GM23338 (cell line): ENCODE results near the gene ADRB2. TPM values are rescaled to one million over a fixed set of nuclear protein-coding genes. Genes with fewer than 3 reads are reported as not detected.
A peak's percentile ranks its signal among the peaks of the same experiment; 100 is the strongest.

Source experiments
- ATAC-seq: fragments of 200-7000 bp; cut with Tn5 transposase; 3 replicates; pipeline ENCODE4 v1.9.1; 2020
- DNase-seq: peaks from one replicate; pipeline ENCODE4 v3.0.0-alpha.2; 2015; ENCODE audit warnings: low spot score
- H2AFZ ChIP-seq: fragments of 200-600 bp; sonication (generic); 2 replicates; pipeline ENCODE4 v1.8.0; 2016; ENCODE audit warnings: antibody characterized with exemption, mild to moderate bottlenecking, moderate library complexity
- H3F3A ChIP-seq: fragments of 200-600 bp; sonication (generic); replicated peaks from 2 replicates; pipeline ENCODE4 v1.8.0; 2017; ENCODE audit warnings: antibody characterized with exemption, mixed run types, low read depth
- H3K27ac ChIP-seq: fragments of 200-600 bp; sonication (generic); 2 replicates; pipeline ENCODE4 v1.6.1; 2016; ENCODE audit warnings: low read depth
- H3K27me3 ChIP-seq: fragments of 200-600 bp; sonication (generic); 2 replicates; pipeline ENCODE4 v1.8.0; 2016; ENCODE audit warnings: mild to moderate bottlenecking, mixed run types, moderate library complexity; ENCODE audit not compliant: insufficient read depth
- H3K36me3 ChIP-seq: fragments of 200-600 bp; sonication (generic); 2 replicates; pipeline ENCODE4 v1.8.0; 2016; ENCODE audit warnings: mild to moderate bottlenecking; ENCODE audit not compliant: insufficient read depth
- H3K4me1 ChIP-seq: fragments of 200-600 bp; sonication (generic); 2 replicates; pipeline ENCODE4 v1.8.0; 2016; ENCODE audit warnings: mild to moderate bottlenecking, moderate library complexity; ENCODE audit not compliant: insufficient read depth
- H3K4me2 ChIP-seq: fragments of 200-600 bp; sonication (generic); 2 replicates; pipeline ENCODE4 v1.7.1; 2017; ENCODE audit warnings: mixed run types
- H3K4me3 ChIP-seq: fragments of 200-600 bp; sonication (generic); 2 replicates; pipeline ENCODE4 v1.6.1; 2016; ENCODE audit warnings: mixed run types
- H3K79me2 ChIP-seq: fragments of 200-600 bp; sonication (generic); replicated peaks from 2 replicates; pipeline ENCODE4 v1.8.0; 2017; ENCODE audit warnings: mild to moderate bottlenecking; ENCODE audit not compliant: insufficient read depth
- H3K9me2 ChIP-seq: fragments of 200-600 bp; sonication (generic); 2 replicates; pipeline ENCODE4 v1.8.0; 2017; ENCODE audit not compliant: insufficient read depth
- H4K20me1 ChIP-seq: fragments of 200-600 bp; sonication (generic); replicated peaks from 2 replicates; pipeline ENCODE4 v1.8.0; 2017; ENCODE audit warnings: mild to moderate bottlenecking; ENCODE audit not compliant: insufficient read depth
- H3K27ac Mint-ChIP-seq: 2 replicates; pipeline ENCODE4 v1.8.0; 2020; ENCODE audit warnings: inconsistent platforms, mild to moderate bottlenecking, moderate library complexity, mixed read lengths
- H3K27me3 Mint-ChIP-seq: 3 replicates; pipeline ENCODE4 v1.8.0; 2022; ENCODE audit warnings: low read depth, mild to moderate bottlenecking, moderate library complexity, mixed read lengths, inconsistent platforms; ENCODE audit not compliant: insufficient read depth, poor library complexity
- H3K36me3 Mint-ChIP-seq: 3 replicates; pipeline ENCODE4 v1.8.0; 2021; ENCODE audit warnings: low read depth, mild to moderate bottlenecking, inconsistent platforms, moderate library complexity, mixed read lengths
- H3K4me1 Mint-ChIP-seq: 3 replicates; pipeline ENCODE4 v1.8.0; 2020; ENCODE audit warnings: mild to moderate bottlenecking, inconsistent platforms, mixed read lengths
- H3K4me3 Mint-ChIP-seq: 3 replicates; pipeline ENCODE4 v1.8.0; 2021; ENCODE audit warnings: moderate library complexity, mild to moderate bottlenecking, inconsistent platforms, mixed read lengths
- H3K9me3 Mint-ChIP-seq: 3 replicates; pipeline ENCODE4 v1.8.0; 2020; ENCODE audit warnings: moderate library complexity, mild to moderate bottlenecking, inconsistent platforms, mixed read lengths
- ETS1 ChIP-seq: IDR thresholded peaks from 2 replicates; pipeline ENCODE4 v1.6.1; 2016; ENCODE audit warnings: antibody characterized with exemption
- EZH2 ChIP-seq: fragments of 200-600 bp; sonication (generic); IDR thresholded peaks from one replicate; pipeline ENCODE4 v1.8.0; 2017; ENCODE audit warnings: antibody characterized with exemption, mild to moderate bottlenecking, low read depth; ENCODE audit not compliant: unreplicated experiment
- JUNB ChIP-seq: IDR thresholded peaks from one replicate; pipeline ENCODE4 v1.6.1; 2016; ENCODE audit warnings: antibody characterized with exemption; ENCODE audit not compliant: unreplicated experiment
- NANOG ChIP-seq: IDR thresholded peaks from 2 replicates; pipeline ENCODE4 v1.6.1; 2016; ENCODE audit warnings: antibody characterized with exemption, borderline replicate concordance
- REST ChIP-seq: IDR thresholded peaks from one replicate; pipeline ENCODE4 v1.6.1; 2018; ENCODE audit warnings: antibody characterized with exemption; ENCODE audit not compliant: unreplicated experiment
- STAT1 ChIP-seq: IDR thresholded peaks from one replicate; pipeline ENCODE4 v1.6.1; 2016; ENCODE audit warnings: antibody characterized with exemption; ENCODE audit not compliant: unreplicated experiment
- ZNF114 ChIP-seq: fragments of 250-450 bp; sonication (Bioruptor Pico); IDR thresholded peaks from 2 replicates; pipeline ENCODE4 v1.5.0; 2020; ENCODE audit warnings: mild to moderate bottlenecking, moderate library complexity
- ZNF462 ChIP-seq: fragments of 250-450 bp; sonication (Bioruptor Pico); IDR thresholded peaks from 2 replicates; pipeline ENCODE4 v1.5.0; 2020; ENCODE audit warnings: mild to moderate bottlenecking, moderate library complexity
- polyA plus RNA-seq: library from polyadenylated mRNA; unstranded; fragments of >200 nt; fragmentation: Nextera tagmentation; extraction: Ambion mirVana; gene quantifications from 2 replicates; pipeline ENCODE4 v1.2.1, GENCODE V29; 2016
- total RNA-seq: library from RNA; depleted of rRNA; stranded (reverse); fragments of >200 nt; shearing (Covaris generic); gene quantifications from 2 replicates; pipeline ENCODE4 v1.2.3, GENCODE V29; 2014

ADRB2 gene
- total and polyA plus RNA-seq, 2 experiments from 2014 or later = 0.44 to 1.3 TPM

GRCh38 chr5:148827723-148828122, 1.3 kb downstream of the ADRB2 start:
- no peaks in the 10 kb centered on the region for H3K79me2 ChIP-seq
- H2AFZ ChIP-seq = no peak overlapping the region
- no peaks in the 10 kb centered on the region for H3F3A ChIP-seq
- H3K36me3 ChIP-seq = no peaks in the 10 kb centered on the region
- H3K4me3 ChIP-seq = no peak overlapping the region
- no peak overlapping the region; the same call in 1 of the 2 replicates for H3K4me2 ChIP-seq
- no peaks in the 10 kb centered on the region for H3K36me3 Mint-ChIP-seq
- H3K27me3 Mint-ChIP-seq = peaks cover 29% of the 10 kb centered on the region
- no peaks in the 10 kb centered on the region for H4K20me1 ChIP-seq
- H3K9me2 ChIP-seq = 0 out of 2 replicates have a peak, but pooled peaks cover 3% of the 10 kb centered on the region
- no peak overlapping the region for H3K27ac Mint-ChIP-seq
- H3K27ac ChIP-seq = no peak overlapping the region
- TF ChIP-seq ZNF114 (CRISPR knock-in tag) (no peak), STAT1 (no peak), REST (no peak), NANOG (no peak), ETS1 (no peak), EZH2 (no peak), JUNB (no peak), ZNF462 (CRISPR knock-in tag) (no peak)
- peaks cover 47% of the 10 kb centered on the region for H3K4me1 Mint-ChIP-seq
- H3K9me3 Mint-ChIP-seq = no peaks in the 10 kb centered on the region
- peak overlapping the region; percentile 85 for H3K4me3 Mint-ChIP-seq
- peaks cover 22% of the 10 kb centered on the region for H3K27me3 ChIP-seq
- H3K4me1 ChIP-seq = peaks cover 24% of the 10 kb centered on the region
- no peak for DNase-seq
- ATAC-seq = no peak
